ENCODE measurements around the gene PPP6R1. TPM values are rescaled to one million over a fixed set of nuclear protein-coding genes. Genes with fewer than 3 reads are reported as not detected.

The PPP6R1 gene
- polyA plus RNA-seq, 1 donor from 2014 or later: 47.0 TPM

DNA sequence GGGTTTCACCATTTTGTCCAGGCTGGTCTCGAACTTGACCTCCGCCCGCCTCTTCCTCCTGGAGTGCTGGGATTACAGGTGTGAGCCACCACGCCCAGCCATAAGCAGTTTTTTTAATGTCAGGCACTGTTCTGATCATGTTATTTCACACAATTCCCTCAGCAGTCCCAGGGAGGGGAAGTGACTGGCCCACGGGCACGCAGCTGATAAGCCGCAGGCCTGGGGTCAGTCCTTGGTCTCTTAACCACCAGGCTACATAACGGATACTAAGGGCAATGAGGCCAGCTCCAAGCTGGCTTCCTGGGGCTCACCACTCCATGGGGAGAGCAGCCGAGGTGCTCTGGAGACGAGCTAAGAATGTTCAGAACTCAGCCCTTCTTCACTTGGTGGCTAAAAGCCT, 38.5 kb upstream of the PPP6R1 start:
- Mint-ChIP-seq H3K4me1 (peaks cover 5 to 12% (median 7%) of the 10 kb centered on the region in 3 donors), H3K27ac (no peak overlapping the region), H3K4me3 (no peak overlapping the region), H3K9me3 (no peaks in the 10 kb centered on the region), H3K27me3 (peaks cover 3% of the 10 kb centered on the region), H3K36me3 (no peaks in the 10 kb centered on the region)

DNA sequence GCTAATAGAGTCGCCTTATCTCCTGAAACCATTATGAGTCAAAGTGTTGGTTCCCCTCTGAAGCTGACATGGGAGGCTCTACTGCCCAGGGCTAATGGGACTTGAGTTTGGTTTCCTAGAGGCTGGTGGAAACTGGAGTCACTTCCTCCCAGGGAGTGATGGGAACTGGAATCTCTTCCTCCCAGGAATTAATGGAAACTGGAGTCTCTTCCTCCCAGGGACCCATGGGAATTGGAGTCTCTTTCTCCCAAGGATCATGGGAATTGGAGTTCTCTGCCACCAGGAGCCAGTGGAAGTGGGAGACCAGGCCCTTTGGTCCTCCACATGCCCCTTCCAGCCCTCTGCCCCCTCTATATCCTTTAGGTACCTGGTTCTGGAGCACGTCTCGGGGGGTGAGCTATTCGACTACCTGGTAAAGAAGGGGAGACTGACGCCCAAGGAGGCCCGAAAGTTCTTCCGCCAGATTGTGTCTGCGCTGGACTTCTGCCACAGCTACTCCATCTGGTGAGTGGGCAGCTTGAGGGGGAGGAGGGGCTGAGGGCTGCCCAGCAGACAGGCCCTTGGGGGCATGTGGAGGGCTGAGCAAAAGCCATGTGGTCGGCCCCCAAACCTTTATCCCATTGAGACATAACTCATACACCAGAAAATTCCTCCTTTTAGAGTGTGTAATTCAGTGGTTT, 30.4 kb upstream of the PPP6R1 start:
- H3K4me3 Mint-ChIP-seq: peak overlapping the region in 1 of 4 donors; percentile 29
- H3K27me3 Mint-ChIP-seq: no peaks in the 10 kb centered on the region
- no peaks in the 10 kb centered on the region for H3K36me3 Mint-ChIP-seq

DNA sequence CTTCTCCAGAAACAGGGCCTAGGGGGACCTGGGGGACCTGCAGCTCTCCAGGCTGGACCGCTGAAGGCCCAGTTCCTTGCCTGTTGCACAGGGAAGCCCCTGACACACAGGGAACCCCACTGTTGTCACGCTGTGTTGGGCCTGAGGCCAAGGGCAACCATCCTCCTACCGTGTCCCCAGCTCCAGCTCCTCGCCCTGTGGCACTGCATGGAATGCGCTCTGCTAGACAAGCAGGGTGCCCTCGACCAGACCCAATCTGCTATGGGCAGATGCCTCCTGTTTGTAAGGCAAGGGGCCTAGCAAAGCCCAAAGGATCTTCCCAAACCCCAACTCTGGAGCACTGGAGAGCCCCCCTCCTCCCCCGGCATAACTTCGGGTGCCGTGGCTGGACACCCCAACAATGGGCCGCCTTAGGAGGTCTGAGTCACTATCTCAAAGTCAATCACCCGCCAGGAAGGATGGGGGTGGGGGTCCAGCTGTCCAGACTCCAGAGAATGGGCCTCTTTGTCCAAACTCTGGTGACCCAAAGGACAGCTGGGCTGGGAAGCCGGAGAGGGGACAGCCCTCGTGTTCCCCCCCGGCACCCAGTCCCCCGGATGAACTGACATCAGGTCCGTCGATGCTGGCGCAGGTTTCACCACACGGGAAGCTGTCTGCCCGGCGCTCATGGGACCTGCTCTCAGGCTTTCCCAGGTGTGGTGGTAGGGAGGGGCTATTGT, 28.7 kb upstream of the PPP6R1 start:
- H3K9me3 Mint-ChIP-seq: no peaks in the 10 kb centered on the region
- H3K4me1 Mint-ChIP-seq: peaks cover 7 to 16% (median 11%) of the 10 kb centered on the region in 3 donors
- no peak overlapping the region for H3K4me3 Mint-ChIP-seq
- peaks cover 2% of the 10 kb centered on the region for H3K36me3 Mint-ChIP-seq
- H3K27me3 Mint-ChIP-seq: peaks cover 4% of the 10 kb centered on the region
- H3K27ac Mint-ChIP-seq: no peak overlapping the region

More for the DNA sequence above, 30.4 kb upstream of the PPP6R1 start:
- H3K4me1 Mint-ChIP-seq: peaks cover 5 to 8% (median 7%) of the 10 kb centered on the region in 3 donors
- no peaks in the 10 kb centered on the region for H3K9me3 Mint-ChIP-seq
- no peak overlapping the region for H3K27ac Mint-ChIP-seq

DNA sequence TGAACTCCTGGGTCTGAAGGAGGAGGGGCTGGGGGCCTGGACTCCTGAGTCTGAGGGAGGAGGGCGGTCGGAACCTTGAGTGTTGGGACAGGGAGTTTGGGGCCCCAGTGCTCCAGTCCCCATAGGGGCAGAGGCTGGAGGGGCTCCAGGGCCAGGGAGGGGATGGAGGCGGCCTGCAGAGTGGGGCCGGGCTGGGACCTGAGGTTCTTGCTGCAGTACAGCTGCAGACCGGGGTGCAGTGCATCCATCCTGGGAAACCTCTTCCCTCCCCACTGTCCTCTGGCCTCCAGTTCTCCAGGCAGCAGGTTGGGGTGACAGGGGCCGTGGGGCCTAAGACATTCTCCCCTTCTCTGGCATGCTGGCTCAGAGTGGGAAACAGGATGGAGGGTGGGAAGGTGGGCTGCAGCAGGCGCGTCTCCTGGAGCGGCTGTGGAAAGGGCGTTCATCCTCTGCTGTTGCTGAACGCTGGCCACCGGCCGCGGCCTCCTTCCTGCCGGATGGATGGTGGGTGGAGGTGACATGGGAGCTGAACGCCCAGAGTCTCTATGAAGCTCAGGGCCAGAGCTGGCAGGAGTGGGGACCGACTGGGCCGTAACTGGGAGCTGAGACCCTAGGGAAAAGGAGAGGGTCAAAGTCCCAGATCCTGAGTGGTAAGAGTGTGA, 26.5 kb upstream of the PPP6R1 start:
- Mint-ChIP-seq H3K27ac (peak overlapping the region in 1 of 3 donors; percentile 64), H3K9me3 (no peaks in the 10 kb centered on the region), H3K4me1 (peaks cover 10 to 23% (median 20%) of the 10 kb centered on the region in 3 donors), H3K27me3 (peaks cover 5% of the 10 kb centered on the region), H3K4me3 (no peak overlapping the region), H3K36me3 (peaks cover 2% of the 10 kb centered on the region)

DNA sequence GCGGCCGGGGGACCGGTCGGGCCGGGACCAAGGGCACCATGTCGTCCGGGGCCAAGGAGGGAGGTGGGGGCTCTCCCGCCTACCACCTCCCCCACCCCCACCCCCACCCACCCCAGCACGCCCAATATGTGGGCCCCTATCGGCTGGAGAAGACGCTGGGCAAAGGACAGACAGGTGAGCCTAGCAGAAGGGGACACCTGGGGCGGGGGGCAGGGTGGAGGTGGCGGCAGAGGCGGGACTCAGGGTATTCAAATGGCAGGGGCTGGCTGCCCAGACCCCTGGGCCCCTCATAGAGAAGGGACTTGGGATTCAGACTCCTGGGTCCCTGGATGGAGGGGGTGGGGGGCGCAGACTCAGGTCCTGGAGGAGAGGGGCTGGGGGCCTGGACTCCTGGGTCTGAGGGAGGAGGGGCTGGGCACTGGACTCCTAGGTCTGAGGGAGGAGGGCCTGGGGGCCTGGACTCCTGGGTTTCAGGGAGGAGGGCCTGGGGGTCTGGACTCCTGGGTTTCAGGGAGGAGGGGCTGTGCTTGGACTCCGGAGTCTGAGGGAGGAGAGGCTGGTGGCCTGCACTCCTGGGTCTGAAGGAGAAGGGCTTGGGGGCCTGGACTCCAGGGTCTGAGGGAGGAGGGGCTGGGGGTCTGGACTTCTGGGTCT, 25.7 kb upstream of the PPP6R1 start:
- Mint-ChIP-seq H3K27ac (no peak overlapping the region), H3K4me1 (peaks cover 17 to 30% (median 24%) of the 10 kb centered on the region in 3 donors), H3K36me3 (peaks cover 2% of the 10 kb centered on the region), H3K4me3 (no peak overlapping the region), H3K27me3 (peaks cover 5% of the 10 kb centered on the region), H3K9me3 (no peaks in the 10 kb centered on the region)

DNA sequence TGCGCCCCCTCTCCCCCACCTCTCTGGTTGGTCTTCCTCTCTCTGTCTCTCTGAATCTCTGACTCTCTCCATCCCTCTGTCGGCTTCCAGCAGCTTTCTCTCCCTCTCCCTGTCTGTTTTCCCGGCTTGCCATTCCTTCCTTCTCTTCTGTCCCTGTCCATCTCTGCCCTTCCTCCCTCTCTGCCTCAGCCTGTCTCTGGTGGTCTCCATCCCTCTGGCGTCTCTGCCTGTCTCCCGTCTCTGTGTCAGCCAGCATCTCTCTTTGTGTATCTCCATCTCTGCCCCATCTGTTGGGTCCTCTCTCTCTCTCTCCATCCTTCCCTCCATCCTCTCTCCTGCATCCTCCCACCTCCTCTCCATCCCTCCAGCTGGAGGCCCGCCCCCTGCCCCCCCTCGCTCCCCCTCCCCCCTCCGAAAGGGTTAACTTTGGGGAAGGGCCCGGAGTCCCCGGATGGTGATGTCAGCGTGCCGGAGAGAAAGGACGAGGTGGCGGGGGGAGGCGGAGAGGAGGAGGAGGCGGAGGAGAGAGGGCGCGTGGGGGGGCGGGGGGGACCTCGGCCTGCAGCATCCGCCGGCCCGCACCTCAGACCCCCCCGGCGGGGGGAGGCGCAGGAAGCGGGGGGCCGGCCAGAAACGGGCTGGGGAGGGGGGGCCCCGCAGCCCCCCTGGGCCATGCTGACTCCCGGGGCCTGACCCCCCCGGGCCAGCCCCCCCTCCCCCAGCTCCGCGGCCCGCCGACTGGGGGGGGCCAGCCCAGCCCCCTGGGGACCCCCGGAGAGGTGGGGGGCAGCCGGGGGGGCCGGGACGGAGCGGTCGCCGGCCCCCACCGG, 24.9 kb upstream of the PPP6R1 start, which contains the start of gene BRSK1:
TSS of gene BRSK1 (plus strand) at position 450 of the 830 bp plus-strand sequence. CDS start 446 bp downstream, outside the sequence.
- peaks cover 17 to 33% (median 26%) of the 10 kb centered on the region in 3 donors for H3K4me1 Mint-ChIP-seq
- H3K9me3 Mint-ChIP-seq: no peaks in the 10 kb centered on the region
- H3K27ac Mint-ChIP-seq: peak within 1 kb of the TSS in 1 of 3 donors; percentile 43
- peaks cover 2% of the 10 kb centered on the region for H3K36me3 Mint-ChIP-seq
- peak within 1 kb of the TSS in 2 of 4 donors; percentile 44 to 59 for H3K4me3 Mint-ChIP-seq
- peaks cover 5% of the 10 kb centered on the region for H3K27me3 Mint-ChIP-seq

DNA sequence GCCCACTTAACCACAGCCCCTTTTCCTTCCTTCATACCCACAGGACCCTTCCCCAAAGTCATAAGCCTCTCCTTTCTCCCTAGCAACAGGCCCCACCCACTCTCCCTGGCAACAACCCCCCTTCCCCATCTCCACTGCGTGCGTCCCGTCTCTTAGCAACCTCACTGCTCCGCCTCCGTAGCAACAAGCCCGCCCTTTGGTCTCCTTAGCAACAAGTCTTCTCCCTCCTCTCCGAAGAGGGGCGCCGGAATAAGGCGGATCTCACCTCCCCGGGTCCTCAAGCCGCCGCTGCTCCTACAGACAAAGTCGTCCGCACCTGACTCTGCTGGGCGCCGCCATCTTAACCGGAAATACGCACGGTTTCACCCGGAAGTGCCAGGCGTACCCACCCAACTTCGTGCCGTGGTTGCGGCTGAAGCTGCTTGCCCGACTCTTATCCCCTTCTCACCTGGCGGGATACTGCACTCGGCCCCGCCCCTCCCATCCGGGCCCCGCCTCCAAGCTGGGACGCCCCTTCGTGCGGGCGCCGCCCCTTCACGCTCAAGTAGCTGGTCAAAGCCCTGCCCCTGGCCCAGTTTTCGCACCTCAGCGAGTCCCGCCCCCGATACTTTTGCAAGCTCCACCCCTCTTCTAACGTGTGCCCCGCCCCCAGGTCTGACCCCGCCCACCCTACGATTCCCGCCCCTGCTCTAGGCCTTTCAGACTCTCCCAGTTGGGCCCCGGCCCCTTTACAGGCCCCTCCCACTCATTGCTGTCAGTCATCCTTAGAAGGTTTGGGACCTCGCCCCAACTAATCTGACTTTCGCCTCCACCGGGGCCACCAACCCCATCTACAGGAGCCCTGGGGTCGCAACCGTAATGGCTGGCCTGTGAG, 21.2 kb upstream of the PPP6R1 start, which contains the start of gene HSPBP1:
TSS of gene HSPBP1 (minus strand) at position 341 of the 874 bp plus-strand sequence. CDS start 502 bp downstream, outside the sequence.
- H3K4me1 Mint-ChIP-seq: peaks cover 32 to 58% (median 51%) of the 10 kb centered on the region in 3 donors
- H3K4me3 Mint-ChIP-seq: peak within 1 kb of the TSS; percentile 94 to 100 (median 97)
- H3K27ac Mint-ChIP-seq: peak within 1 kb of the TSS; percentile 98 to 100 (median 99)
- H3K9me3 Mint-ChIP-seq: no peaks in the 10 kb centered on the region
- H3K36me3 Mint-ChIP-seq: peaks cover 2% of the 10 kb centered on the region
- H3K27me3 Mint-ChIP-seq: peaks cover 5% of the 10 kb centered on the region

DNA sequence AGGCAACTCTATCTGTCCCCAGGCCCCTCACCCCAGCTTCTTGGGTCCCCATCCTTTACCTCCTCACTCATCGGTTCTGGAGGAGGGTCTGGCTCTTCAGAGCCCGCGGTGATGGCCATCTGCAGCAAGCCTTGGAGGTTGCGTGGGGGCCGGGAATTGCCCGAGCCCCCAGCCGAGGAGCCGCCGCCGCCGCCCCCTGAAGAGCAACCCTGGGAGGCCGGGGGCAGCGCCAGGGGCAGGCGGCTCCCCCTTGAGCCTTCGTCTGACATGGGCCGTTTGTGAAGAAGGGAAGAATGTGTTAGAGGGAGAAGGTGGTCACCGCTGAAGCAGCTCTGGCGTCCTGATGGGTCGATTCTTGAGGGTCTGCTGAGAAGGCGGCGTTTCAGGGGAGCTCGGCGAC, 20.5 kb upstream of the PPP6R1 start:
- H3K4me3 Mint-ChIP-seq: peak overlapping the region; percentile 94 to 100 (median 97)
- peaks cover 2% of the 10 kb centered on the region for H3K36me3 Mint-ChIP-seq
- H3K27ac Mint-ChIP-seq: peak overlapping the region; percentile 98 to 100 (median 99)
- H3K4me1 Mint-ChIP-seq: peaks cover 33 to 58% (median 51%) of the 10 kb centered on the region in 3 donors
- no peaks in the 10 kb centered on the region for H3K9me3 Mint-ChIP-seq
- peaks cover 5% of the 10 kb centered on the region for H3K27me3 Mint-ChIP-seq

DNA sequence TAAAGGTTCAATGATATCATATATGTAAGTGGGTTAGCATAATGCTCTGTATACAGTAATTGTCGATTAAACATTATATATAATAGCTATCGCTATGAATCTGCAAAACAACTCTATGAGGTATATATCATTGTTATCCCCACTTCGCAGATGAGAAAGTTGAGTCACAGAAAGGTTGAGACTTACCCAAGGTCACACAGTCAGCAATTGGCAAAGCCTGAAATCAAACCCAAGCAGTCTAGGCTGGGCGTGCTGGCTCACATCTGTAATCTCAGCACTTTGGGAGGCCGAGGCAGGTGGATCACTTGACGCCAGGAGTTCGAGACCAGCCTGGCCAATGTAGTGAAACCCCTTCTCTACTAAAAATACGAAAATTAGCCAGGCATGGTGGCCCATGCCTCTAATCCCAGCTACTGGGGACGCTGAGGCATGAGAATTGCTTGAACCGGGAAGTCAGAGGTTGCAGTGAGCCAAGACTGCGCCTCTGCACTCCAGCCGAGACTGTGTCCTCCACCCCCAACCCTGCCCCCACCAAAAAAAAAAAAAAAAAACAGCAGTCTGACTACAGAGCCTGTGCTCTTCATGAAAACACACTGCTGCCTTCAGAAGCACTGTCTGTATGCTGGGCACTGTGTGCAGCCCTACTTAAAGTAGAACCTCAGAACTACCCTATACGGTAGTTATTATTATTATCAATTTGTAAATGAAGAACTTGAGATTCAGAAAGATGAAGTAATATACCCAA, 19.7 kb upstream of the PPP6R1 start:
- Mint-ChIP-seq H3K4me1 (peaks cover 33 to 56% (median 50%) of the 10 kb centered on the region in 3 donors), H3K36me3 (peaks cover 2% of the 10 kb centered on the region), H3K9me3 (no peaks in the 10 kb centered on the region), H3K27ac (peak overlapping the region; percentile 80 to 100 (median 98)), H3K27me3 (peaks cover 5% of the 10 kb centered on the region), H3K4me3 (peak overlapping the region; percentile 30 to 99 (median 61))

DNA sequence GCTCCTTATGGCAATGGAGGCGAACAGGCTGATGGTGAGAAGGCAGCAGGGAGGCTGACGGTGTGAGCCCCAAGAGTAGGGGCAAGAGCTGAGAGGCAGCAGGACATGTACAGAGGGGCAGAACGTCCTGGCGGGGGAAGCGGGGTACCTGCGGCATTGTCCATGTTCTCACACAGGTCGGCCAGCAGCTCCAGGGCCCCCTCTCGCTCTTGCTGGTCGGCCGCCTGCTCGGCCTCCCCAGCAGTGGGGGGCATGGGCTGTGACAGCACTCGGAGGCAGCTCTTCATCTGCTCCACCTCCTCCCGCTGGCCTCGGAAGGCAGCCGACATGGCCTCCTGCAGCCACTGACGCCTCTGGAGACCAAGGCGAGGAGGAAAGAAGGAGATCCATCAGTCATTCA, 18.7 kb upstream of the PPP6R1 start:
- Mint-ChIP-seq H3K36me3 (no peaks in the 10 kb centered on the region), H3K9me3 (no peaks in the 10 kb centered on the region), H3K4me1 (peaks cover 33 to 49% (median 45%) of the 10 kb centered on the region in 3 donors), H3K4me3 (peak overlapping the region in 3 of 4 donors; percentile 51 to 78 (median 65)), H3K27me3 (peaks cover 1% of the 10 kb centered on the region), H3K27ac (peak overlapping the region; percentile 84 to 98 (median 90))

DNA sequence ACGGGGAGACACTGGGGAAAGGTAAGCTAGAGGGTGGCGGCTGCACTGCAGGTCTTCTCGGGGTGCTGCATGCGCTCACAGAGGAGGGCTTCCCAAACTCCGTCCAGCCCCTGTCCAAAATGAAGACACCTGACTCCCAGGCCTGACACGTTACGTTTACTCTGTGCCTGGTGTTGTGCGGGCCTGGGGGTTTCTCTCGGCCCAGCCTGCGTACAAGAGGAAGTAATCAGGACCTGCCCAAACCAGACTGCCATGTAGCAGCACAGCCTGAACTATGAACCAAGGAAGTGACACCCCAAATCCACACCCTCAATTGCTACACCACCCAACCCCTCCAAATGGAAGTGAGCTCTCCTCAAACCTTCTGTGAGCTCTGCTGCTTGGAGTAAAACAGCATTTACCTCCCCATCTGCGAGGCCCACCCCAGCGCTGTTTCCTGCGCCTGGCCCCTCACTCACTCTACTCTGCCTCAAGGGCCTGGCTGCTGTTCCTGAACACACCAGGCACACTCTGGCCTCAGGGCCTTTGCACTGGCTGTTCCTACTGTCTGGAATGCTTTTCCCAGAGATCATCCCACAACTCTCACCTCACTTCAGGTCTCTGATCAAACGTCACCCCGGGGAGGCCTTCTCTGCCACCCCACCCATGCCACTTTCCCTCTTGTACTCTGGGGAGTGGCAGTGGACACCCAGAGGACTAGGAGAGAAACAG, 18.1 kb upstream of the PPP6R1 start:
- H3K4me1 Mint-ChIP-seq: peaks cover 33 to 53% (median 44%) of the 10 kb centered on the region in 3 donors
- H3K36me3 Mint-ChIP-seq: peaks cover 4% of the 10 kb centered on the region
- H3K4me3 Mint-ChIP-seq: peak overlapping the region; percentile 61 to 90 (median 77)
- peak overlapping the region; percentile 84 to 98 (median 90) for H3K27ac Mint-ChIP-seq
- no peaks in the 10 kb centered on the region for H3K9me3 Mint-ChIP-seq
- no peaks in the 10 kb centered on the region for H3K27me3 Mint-ChIP-seq

Measured in IgD-negative memory B cell (primary cell).